ENCODE data around the gene HHAT. TPM values are rescaled to one million over a fixed set of nuclear protein-coding genes. Genes with fewer than 3 reads are reported as not detected.

The HHAT gene
- total and polyA plus RNA-seq, 9 of the 15 experiments (the other 6 are each of a cell fraction or from before 2014, with no cell fraction given): 0.07 to 0.16 (median 0.13) TPM; not detected in 1

GRCh38 chr1:210373878-210374599 is 45.3 kb downstream of the HHAT start (continued):
- TF ChIP-seq, protein P1, sequence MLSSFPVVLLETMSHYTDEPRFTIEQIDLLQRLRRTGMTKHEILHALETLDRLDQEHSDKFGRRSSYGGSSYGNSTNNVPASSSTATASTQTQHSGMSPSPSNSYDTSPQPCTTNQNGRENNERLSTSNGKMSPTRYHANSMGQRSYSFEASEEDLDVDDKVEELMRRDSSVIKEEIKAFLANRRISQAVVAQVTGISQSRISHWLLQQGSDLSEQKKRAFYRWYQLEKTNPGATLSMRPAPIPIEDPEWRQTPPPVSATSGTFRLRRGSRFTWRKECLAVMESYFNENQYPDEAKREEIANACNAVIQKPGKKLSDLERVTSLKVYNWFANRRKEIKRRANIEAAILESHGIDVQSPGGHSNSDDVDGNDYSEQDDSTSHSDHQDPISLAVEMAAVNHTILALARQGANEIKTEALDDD (IDR thresholded peaks at IDR 0.05): peak; percentile 63
- no peak for TF ChIP-seq ZNF445 (CRISPR knock-in tag; IDR thresholded peaks at IDR 0.05; ENCODE audit: low read depth)
- no peak for TF ChIP-seq FOXP1 (CRISPR knock-in tag; IDR thresholded peaks at IDR 0.05)
- TF ChIP-seq, protein P2, sequence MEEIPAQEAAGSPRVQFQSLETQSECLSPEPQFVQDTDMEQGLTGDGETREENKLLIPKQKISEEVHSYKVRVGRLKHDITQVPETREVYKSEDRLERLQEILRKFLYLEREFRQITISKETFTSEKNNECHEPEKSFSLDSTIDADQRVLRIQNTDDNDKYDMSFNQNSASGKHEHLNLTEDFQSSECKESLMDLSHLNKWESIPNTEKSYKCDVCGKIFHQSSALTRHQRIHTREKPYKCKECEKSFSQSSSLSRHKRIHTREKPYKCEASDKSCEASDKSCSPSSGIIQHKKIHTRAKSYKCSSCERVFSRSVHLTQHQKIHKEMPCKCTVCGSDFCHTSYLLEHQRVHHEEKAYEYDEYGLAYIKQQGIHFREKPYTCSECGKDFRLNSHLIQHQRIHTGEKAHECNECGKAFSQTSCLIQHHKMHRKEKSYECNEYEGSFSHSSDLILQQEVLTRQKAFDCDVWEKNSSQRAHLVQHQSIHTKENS (CRISPR knock-in tag; IDR thresholded peaks at IDR 0.05): no peak
- no peak for TF ChIP-seq SMARCC2 (IDR thresholded peaks at IDR 0.05; ENCODE audit: low read depth)
- TF ChIP-seq, protein P3, sequence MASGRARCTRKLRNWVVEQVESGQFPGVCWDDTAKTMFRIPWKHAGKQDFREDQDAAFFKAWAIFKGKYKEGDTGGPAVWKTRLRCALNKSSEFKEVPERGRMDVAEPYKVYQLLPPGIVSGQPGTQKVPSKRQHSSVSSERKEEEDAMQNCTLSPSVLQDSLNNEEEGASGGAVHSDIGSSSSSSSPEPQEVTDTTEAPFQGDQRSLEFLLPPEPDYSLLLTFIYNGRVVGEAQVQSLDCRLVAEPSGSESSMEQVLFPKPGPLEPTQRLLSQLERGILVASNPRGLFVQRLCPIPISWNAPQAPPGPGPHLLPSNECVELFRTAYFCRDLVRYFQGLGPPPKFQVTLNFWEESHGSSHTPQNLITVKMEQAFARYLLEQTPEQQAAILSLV (tag; IDR thresholded peaks at IDR 0.05): no peak
- TF ChIP-seq ILF3 (IDR thresholded peaks at IDR 0.05; ENCODE audit: borderline replicate concordance): 0 out of 2 replicates have a peak, but pooled peaks have one; percentile 84
- TF ChIP-seq CHD4 (IDR thresholded peaks at IDR 0.05; ENCODE audit: insufficient read depth, insufficient replicate concordance, low read depth, low read length, poor library complexity, severe bottlenecking): no peak
- TF ChIP-seq TEAD4 (IDR thresholded peaks at IDR 0.05; ENCODE audit: low read length): peak; percentile 90
- no peak for TF ChIP-seq TEAD4 (CRISPR knock-in tag; IDR thresholded peaks at IDR 0.05; ENCODE audit: borderline replicate concordance)
- TF ChIP-seq FOXP4 (CRISPR knock-in tag; IDR thresholded peaks at IDR 0.05; ENCODE audit: borderline replicate concordance): no peak
- no peak for TF ChIP-seq ELF4 (CRISPR knock-in tag; IDR thresholded peaks at IDR 0.05)
- TF ChIP-seq STAT5B (CRISPR knock-in tag; IDR thresholded peaks at IDR 0.05): no peak
- TF ChIP-seq ZNF280B (CRISPR knock-in tag; IDR thresholded peaks at IDR 0.05): no peak
- no peak for TF ChIP-seq ZNF184 (CRISPR knock-in tag; IDR thresholded peaks at IDR 0.05)
- no peak for TF ChIP-seq ZNF740 (CRISPR knock-in tag; IDR thresholded peaks at IDR 0.05)
- TF ChIP-seq ZNF740 (tag; IDR thresholded peaks at IDR 0.05): no peak
- no peak for TF ChIP-seq LARP7 (IDR thresholded peaks at IDR 0.05)
